Stimulated activated CD8-positive, alpha-beta memory T cell treated with anti-CD3 and anti-CD28 coated beads, Interleukin-12 subunit alpha, Interleukin-12 subunit beta, amount 100 ng/mL, for 1 hour (primary cell): Measurements from ENCODE around the gene DLGAP1.

Experiments
- DNase-seq: peaks from one replicate; pipeline ENCODE4 v3.0.0-alpha.2; 2020; ENCODE audit warnings: low read depth

Gene DLGAP1

DNA sequence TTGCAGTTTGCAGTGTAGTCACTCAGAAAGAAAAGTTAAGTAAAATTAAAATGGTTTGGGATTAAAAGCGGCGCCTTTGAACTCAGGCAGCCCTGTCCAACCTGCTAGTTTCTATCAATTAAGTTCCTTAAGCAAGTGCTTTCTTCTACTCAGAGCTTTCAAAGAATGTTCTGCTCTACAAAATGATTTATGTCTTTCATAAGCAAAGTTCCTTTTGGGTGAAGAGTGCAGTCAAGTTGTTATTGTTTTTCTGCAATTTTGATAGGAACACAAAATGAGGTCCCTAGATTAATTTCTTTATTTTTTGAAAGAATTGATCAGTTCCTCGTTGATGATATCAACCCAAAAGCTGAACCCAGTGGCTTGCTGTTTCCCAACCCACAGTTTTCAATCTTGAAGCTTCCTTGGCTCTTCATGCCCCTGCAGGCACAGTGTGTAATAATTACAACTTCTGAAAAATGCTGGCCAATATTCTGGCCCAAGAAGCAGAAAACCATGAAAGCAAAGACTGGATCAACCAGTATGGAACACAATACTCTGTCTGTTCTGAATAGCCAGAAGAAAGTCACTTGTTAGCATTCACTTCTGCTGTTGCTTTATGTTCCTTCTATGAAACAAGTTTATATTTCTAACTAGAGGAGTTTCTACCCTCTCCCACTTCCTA is 916.0 kb downstream of the DLGAP1 start:
- DNase-seq: no peak

DNA sequence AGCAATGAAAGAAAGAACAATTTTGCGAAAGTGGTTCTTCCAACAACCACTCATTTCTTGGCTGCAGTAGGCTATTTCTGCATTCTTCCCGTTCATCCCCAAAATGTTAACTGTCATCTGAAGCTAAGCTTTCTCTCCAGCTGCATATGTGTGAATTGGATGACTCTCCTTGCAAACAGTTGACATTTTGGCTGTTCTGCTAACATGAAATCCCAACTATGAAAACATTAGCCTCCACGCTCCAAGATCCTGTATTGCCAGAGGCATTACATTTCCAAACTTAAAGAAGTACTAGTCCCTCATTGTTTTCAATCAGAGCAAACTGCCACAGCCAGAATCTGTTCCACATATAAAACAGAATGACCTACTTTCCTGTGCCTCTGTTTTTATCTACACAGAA is 916.7 kb downstream of the DLGAP1 start:
- no peak for DNase-seq

DNA sequence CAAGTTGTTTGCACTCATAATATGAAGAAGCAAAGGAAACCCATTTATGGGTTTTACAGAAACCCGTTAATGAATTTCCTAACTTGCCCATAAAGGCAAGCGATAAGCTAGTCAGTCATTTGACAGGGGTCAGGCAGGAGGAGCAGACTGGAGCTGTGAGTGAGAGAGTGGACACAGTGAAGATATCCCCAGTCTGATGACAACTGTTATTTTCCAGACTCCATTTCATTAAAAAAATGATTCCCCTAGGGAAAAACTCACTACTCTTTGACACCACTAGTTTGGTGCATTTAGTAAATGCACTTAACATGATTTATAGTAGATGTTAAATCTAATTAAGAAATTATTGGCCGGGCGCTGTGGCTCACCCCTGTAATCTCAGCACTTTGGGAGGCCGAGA is 924.3 kb downstream of the DLGAP1 start:
- DNase-seq: no peak

DNA sequence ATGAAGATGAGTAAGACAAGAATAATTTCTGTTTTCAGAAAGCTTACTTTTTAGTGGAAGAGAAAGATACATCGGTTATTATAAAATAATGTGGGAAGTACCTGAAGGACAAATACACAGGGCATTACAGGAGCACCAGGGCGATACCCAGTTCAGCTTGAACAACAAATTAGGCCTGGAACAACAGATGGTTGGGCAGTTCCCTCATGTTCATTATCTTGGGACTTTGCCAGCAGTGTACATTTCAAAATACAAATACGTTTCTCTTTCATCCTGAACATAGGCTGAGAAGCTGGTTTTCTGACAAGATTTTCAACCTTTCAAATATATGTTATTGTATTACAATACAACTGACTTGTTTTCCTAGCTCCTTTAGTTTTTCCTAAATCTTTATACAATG is 925.5 kb downstream of the DLGAP1 start:
- DNase-seq: no peak

DNA sequence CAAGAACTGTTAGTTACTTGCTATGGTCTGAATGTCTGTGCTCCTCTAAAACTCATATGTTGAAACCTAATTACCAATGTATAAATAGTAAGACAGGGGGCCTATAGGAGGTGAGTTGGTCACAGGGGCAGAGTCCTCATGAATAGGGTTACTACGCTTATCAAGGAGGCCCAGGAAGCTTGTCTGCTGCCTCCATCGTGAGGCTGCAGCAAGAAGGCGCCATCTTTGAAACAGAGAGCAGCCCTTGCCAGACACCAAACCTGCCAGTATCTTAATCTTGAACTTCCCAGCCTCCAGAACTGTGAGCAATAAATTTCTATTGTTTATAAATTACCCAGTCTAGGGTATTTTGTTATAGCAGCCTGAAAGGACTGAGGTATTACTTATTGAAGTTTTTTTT is 926.0 kb downstream of the DLGAP1 start:
- no peak for DNase-seq

DNA sequence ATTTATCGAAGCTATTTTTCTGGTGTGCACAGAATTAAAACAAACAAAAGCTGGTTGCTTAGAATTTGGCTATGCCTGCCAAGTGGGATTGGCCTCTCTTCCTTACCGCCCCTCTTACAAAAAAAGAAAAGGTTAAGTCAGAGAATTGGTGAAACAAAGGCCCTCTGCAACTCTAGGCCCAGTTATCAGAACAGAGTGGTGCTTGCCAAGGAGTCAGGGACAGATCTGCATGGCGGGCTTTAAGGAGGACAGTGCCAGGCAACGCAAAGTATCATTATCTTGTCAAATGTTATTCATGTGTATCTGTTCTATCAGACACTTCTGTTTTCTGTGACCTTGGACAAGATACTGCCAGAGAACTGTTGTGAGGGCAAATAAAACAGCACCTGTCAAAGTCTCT is 926.9 kb downstream of the DLGAP1 start:
- no peak for DNase-seq

DNA sequence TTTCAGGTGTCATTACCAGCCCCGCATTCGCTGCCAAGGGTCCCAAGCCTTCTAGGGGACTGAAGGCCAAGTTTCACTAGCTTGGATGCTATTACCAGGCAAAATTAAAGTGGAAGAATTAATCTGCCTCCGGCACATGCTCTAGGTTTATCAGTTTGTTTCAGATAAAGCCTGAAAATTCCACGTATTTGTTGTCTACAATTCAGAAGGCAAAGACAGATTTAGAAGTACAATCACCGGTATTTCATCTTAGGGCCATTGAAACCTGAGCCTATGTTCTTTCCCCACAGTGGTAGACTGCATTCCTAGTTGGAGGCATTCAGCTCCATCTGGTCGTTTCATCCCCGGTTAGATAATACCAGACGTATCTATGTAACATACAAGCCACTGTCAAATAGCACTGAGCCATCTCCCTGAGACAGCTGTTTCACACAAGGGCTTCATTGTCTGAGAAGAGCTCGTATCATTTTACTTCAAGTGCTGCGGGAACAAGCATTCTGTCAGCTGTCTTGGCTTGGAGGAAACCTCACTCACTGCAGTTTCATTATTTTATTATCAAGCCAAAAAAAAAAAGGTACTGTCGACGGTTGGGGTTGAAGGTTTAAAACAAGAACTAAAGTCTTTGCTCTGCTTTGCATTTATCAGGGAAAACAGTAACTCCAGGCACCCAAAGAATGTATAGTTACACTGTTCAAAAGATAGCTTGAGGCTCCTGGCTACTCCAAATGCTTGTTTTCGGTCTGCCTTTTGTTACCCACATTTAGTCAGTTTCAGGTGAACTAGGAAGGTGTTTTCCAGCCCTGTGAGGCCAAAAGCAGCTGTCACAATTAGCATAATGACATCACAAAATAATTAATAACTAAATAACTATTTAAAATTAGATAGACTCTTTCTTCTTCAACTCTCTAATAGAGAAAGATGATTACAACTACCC is 928.4 kb downstream of the DLGAP1 start:
- no peak for DNase-seq

DNA sequence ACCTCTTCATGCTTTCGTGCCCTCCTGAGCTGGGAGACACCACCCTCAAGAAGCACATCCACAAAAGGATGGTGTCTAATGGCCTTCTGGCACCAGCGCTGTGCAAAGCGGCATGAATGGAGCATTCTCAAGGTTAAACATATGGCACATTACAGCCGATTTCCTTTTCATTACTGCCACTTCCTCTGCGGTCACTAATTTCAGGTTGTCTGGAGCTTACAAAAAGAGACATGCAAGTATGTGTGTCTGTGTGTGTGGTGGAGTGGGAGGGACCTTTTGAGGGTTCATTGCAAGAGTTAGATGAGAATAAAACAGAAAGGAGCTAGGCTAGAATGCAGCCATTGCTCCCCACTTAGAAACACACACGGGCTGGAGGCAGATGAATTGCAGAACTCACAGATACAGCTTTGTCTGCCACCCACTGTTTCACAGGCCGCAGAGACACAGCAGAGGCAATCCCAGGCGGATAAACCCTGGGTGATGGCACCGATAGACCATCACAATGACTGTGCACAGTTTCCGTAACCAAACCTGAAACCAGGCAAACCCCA is 929.2 kb downstream of the DLGAP1 start:
- DNase-seq: no peak

DNA sequence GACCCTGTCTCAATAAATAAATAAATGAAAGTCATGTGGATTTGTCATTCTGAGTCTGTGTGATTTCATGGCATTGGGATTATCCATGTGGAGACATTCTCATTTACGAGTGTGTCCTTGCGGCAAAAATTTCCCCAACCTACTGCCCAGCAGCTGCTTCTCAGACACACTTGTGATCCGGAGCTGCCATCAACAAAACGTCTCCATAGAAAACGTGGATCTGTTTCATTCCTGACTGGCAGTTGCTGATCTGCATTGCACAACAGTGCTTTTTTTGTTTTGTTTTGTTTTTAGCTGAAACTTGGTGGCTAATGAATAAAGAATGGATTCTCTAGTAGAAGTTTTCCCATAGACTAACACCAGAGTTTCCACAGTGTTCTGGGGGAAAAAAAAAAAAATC is 930.4 kb downstream of the DLGAP1 start:
- DNase-seq: no peak

DNA sequence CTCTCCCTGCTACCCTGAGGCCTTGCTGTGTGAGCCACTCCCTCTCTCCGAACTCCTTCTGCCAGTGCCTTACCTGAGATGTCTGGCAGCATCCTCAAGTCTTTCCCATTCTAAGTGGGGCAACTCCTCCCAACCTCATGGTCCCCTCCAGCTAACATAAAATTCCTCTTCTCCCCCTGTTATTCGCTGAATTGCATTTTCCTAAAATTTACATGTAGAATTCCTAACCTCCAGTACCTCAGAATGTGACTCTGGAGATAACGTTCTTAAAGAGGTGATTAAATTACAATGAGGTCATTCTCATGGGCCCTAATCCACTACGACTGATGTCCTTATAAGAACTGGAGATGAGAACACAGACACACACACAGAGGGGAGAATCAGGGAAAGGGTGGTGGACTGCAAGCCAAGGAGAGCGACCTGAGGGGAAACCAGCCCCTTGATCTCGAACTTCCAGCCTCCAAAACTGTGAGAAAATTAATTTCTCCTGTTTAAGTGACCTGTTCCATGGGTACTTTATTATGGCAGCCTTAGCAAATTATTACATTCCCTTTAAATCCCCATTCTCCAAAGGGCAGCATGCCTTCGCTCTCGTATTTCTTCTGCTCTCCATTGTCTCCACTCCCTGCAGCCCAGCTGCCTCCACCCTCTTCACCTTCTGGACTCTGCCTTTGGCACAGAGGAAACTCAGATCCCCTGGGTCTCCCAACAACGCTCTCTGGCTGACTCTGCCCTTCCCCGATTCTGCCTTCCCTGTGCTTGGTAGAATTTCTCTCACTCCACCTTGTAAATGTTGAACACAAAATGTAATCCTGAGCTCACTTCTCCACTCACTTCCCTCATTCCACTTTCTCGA is 934.6 kb downstream of the DLGAP1 start:
- no peak for DNase-seq

DNA sequence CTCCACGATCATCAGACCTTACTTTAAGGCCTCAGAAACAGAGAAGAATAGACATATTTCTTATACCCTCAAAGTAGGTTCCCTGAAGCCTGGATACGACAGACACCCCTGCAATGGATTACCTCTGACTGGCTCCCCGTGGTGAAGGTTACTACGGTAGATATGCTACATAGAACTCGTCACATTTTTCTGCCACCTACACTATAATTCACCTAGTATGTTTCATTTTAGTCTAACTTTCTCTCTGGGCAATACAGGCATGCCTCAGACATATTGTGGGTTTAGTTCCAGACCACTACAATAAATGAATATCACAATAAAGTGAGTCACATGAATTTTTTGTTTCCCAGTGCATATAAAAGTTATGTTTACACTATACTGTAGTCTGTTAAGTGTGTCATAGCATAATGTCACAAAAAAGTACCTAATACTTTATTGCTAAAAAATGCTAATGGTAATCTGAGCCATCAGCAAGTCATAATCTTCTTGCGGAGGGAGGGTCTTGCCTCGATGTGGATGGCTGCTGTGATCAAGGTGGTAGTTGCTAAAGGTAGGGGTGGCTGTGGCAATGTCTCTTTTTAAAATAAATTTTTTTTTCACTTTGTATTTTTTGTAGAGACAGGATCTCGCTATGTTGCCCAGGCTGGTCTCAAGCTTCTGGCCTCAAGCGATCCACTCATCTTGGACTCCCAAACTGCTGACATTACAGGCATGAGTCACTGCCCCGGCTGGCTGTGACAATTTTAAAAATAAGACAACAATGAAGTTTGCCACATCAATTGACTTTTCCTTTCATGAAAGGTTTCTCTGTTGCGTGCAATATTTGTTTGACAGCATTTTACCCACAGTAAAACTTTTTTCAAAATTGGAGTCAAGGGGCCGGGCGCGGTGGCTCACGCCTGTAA is 940.5 kb downstream of the DLGAP1 start:
- DNase-seq: no peak

DNA sequence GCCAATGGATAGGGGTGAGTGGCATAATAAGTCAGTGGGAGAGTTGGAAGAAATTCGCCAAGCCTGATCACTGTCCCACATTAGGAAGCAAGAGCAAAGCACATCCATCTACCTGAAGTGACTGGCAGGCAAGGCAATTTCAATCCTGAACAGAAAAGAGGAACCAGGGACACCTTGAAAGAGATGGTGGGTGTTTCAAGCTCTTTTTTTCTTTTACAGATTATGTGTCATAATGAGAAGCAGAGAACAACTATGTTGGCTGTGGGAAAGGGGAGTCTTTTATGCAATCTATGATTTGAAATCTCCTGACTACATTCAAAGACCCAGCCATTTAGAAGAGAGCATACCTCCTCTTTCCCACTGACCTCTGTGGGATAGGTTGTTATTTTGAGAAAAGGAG is 941.6 kb downstream of the DLGAP1 start:
- DNase-seq: no peak

DNA sequence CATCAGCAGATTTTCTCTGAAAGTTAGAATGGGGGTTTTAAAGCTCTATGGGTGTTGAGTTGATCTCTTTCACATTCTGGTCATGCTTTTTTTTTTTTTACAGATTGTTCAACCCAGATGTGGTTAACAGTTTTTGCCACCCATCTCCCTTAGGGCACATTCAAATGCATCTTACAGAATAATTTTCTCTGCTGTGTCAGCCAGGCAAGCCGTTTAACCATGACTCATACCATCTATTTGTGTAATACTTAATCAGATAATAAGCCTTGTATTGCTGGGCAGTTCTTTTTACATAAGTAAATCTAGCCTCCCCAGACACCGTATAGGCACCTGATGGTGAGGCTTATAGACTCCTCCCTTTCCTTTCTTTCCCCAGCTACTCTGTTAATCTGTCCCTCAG is 943.1 kb downstream of the DLGAP1 start:
- DNase-seq: no peak

DNA sequence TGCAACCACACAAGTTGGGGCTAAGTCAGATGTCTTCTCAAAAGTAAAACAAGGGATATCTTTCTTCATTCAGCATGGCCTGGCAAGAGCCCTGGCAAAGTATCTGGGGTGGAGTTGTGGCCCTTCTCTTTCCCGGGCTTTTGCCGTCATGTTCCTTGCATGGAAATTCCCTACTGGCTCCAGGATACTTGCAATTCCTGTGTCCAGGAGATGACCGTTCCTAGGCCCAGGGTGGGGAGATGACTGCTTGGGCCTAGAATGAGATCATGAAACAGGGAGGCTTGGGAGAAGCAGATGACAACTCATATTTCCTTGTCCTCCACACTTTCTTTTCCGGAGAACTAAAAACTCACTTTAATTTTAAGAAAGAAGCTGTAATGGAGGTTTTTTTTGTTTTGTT is 944.2 kb downstream of the DLGAP1 start:
- no peak for DNase-seq

DNA sequence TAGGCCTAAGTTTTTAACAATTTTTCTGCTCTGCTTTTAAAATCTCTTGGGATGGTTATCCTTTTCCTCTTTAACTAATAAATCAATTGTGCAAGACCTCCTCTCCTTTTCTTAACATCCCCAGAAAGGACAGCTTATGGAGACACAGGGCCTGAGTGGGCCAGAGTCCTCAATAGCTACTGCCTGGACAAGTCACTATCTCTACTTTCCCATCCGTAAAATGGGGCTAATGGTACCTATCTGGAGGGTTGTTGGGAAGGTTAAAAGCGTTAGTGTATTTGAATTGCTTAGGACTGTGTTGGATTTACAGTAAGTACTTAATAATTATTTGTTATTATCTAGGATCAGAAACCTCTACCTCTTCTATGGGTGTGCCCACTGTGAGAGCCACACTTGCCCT is 945.1 kb downstream of the DLGAP1 start:
- no peak for DNase-seq

DNA sequence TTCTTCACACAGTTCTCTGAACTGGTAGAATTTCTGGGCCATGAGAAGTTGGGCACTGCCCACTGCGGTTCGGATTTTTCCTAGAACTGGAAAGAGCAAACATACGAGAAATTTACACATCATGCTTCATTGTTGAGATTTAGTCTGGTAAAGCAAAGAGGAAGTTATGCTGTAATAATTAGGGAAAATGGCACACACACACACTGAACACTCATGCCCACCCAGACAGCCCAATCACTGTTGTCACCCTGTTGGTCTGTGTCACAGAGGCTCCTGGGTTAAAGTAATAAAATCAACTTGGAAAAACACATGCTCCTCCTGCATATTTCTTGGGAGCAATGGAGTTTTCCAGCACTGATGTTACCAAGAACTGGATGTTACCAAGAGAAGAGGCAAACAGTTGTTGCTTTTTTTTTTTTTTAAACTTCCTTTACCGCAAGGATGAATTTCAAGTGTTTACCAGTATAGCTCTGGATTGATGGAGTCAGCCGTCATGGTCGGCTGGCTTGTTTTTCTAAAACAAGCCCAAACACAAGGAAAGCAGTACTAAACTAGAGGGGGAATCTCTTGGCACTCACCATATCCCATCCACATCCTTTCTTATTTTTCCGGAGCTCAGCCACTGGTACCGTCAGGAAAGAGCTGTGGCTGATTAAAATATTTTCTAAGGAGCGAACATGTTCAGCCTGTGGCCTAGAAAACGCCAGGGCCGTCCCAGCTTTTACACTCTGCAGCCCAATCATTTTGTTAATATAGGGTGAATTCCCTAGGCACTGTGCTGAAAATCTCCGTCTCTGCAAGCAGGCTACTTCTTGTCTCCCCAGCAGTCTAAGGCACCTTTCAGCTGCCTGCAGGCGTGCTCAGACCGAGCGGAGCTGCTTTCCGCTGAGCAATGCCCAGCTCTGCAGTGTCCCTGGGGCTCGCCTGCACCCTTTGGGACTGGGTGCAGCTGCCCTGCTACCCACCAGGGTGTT is 946.2 kb downstream of the DLGAP1 start:
- no peak for DNase-seq

DNA sequence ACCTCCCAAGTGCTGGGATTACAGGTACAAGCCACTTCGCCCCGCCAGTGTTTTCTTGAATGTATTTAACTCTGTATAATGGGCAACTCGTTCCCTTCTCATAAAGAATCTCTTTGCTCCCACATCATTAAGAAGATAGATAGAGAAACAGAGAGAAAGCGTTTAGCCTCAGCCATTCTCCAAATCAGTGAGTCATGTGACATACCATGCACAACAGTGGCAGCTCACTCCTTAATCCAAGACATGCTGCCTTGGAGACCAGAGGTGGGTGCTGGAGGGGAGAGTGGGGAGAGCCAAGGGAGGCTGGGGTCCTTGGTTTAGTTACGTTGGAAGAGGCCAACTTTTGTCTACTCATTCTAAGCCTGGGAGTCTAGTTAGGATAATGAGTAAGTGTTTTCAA is 950.5 kb downstream of the DLGAP1 start:
- DNase-seq: no peak

DNA sequence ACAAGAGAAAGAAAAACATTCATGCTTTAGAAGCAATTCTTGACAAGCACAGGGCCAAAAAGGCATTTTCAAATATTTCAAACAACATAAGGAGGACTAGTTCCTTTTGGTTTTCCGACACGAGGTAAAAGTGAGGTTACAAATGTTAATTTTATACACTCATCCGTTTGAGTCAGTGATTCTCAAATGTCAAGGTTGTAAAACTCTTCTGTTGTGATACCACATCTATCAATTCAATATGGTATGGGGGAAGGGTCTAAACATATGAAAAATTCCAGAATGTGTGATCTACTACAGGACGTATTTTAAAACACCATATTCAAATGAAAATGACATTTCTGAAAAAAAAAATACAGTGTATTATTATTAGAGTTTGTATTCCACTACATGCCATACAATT is 952.5 kb downstream of the DLGAP1 start:
- DNase-seq: no peak

DNA sequence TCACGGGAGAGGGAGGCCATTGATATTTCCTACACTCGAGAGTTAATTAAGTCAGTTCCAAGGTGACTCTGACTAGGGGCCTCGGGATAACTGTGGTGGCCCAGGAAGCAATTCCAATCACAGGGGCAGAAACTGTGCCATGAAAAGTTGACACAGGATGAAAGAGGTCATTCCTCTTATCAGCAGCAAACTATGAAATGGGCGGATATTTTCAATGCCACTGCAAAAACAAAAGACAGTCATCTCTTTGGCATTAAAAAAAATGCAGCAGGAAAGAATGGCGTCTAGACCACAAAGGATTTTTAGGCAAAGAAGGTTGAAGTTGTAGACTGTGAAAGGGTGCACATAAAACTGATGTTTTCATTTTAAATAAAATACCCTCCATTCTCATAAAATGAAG is 955.1 kb downstream of the DLGAP1 start:
- no peak for DNase-seq

DNA sequence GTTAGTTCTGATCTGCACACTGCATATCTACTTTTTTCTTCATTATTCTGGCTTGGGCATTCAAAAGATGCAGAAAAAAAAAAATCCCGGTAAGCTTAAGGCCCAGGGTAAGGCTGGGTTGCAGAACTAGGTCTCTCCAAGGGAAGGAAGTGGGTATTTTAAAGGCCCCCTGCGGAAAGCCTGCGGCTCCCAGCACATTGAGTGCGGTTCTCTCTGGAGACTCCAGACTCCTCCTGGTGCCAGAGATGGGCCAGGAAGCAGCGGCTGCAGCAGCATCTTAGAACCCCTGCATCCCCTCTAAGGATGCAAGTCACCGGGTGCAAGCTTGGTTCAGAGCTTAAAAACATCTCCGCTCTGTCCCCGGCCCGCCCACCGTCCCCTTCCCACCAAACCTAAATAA is 955.6 kb downstream of the DLGAP1 start:
- no peak for DNase-seq
